ENCODE results near the gene PPM1E.
A peak's percentile ranks its signal among the peaks of the same experiment; 100 is the strongest.

The PPM1E gene

DNA sequence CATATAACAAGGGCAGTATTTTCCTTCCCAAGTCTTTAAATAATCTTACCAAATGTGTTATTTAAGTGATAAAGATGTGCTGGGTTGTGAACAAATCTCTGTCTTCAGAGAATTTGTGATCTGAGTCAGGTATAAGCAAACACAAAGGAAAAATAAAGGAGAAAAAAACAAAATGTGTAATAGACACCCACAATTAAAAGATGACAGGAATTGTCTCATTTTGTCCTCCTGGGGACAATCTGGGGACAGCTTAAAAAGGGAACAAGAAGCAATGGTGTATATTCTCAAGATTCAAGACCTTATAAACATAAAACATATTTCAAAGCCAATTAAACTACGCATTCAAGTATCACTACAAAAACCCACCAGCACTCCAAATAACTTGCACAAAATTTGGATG, 243.8 kb downstream of the PPM1E start:
- TF ChIP-seq, protein P1, sequence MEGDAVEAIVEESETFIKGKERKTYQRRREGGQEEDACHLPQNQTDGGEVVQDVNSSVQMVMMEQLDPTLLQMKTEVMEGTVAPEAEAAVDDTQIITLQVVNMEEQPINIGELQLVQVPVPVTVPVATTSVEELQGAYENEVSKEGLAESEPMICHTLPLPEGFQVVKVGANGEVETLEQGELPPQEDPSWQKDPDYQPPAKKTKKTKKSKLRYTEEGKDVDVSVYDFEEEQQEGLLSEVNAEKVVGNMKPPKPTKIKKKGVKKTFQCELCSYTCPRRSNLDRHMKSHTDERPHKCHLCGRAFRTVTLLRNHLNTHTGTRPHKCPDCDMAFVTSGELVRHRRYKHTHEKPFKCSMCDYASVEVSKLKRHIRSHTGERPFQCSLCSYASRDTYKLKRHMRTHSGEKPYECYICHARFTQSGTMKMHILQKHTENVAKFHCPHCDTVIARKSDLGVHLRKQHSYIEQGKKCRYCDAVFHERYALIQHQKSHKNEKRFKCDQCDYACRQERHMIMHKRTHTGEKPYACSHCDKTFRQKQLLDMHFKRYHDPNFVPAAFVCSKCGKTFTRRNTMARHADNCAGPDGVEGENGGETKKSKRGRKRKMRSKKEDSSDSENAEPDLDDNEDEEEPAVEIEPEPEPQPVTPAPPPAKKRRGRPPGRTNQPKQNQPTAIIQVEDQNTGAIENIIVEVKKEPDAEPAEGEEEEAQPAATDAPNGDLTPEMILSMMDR (IDR thresholded peaks at IDR 0.05; ENCODE audit: low read length, missing control alignments) = no peak
- H3K4me3 ChIP-seq (replicated peaks; ENCODE audit: low read depth, low read length) = no peak overlapping the region
- no peak for DNase-seq (ENCODE audit: low read depth)

DNA sequence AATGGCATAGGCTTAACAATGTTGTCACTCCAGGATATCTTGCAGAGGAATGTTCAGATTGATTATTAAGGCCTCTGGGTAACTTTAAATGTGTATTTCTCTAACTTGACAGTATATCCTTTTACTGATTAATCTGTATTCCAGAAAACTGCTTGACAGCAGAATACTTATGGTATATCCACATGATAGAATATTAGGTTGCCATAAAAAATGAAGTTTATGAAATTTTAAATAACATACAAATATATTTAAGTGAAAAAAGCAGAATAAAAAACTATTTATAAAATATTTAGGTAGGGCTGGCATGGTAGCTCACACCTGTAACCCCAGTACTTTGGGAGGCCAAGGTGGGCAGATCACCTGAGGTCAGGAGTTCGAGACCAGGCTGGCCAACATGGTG, 244.4 kb downstream of the PPM1E start:
- DNase-seq (ENCODE audit: low read depth) = no peak
- no peak overlapping the region for H3K4me3 ChIP-seq (replicated peaks; ENCODE audit: low read depth, low read length)
- TF ChIP-seq, protein P1 (IDR thresholded peaks at IDR 0.05; ENCODE audit: low read length, missing control alignments) = no peak

DNA sequence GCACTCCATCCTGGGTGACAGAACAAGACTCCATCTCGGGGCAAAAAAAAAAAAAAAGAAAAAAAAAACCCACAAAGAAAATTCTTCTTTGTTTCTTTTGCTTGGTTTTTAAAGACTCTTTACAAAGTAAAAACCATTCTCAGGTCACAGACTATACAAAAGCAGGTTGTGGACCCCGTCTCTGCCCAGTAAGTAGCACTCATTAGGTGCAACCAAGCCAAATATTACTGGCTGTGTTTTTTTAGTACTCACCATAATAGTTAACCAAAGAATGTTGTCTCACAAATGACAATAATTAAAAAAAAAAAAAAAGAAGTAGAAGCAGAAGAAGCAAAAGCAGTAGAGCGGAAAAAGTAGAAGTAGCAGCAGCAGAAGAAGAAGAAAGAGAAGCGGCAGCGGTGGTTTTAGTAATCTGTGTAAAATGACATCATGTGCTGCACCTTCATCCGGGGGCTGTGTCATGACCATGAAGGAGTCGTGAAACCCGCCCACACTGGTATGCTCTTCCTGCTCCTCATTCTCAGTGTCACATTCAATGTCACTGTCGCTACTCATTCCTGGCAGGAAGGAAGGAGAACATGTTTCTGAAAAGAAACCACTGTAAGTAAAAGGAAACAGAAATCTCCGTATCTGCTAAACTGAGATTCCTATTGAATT, 245.6 kb downstream of the PPM1E start:
- peak; percentile 64 for DNase-seq (ENCODE audit: low read depth)
- TF ChIP-seq, protein P1 (IDR thresholded peaks at IDR 0.05; ENCODE audit: low read length, missing control alignments) = no peak
- H3K4me3 ChIP-seq (replicated peaks; ENCODE audit: low read depth, low read length) = peak overlapping the region; percentile 40

DNA sequence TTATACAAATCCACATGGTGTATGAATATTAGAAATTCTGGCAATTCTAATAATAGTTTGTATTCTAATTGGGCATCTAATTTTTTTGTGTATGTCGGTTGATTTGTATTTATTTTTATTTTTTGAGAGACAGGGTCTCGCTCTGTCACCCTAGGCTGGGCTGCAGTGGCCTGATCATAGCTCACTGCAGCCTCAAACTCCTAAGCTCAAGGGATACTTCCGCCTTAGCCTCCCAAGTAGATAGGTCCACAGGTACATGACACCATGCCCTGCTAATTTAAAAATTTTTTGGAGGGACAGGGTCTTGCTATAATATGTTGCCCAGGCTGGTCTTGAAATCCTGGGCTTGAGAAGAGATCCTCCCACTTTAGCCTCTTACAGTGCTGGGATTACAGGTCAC, 246.5 kb downstream of the PPM1E start:
- TF ChIP-seq, protein P1 (IDR thresholded peaks at IDR 0.05; ENCODE audit: low read length, missing control alignments) = no peak
- DNase-seq (ENCODE audit: low read depth) = no peak
- no peak overlapping the region for H3K4me3 ChIP-seq (replicated peaks; ENCODE audit: low read depth, low read length)

DNA sequence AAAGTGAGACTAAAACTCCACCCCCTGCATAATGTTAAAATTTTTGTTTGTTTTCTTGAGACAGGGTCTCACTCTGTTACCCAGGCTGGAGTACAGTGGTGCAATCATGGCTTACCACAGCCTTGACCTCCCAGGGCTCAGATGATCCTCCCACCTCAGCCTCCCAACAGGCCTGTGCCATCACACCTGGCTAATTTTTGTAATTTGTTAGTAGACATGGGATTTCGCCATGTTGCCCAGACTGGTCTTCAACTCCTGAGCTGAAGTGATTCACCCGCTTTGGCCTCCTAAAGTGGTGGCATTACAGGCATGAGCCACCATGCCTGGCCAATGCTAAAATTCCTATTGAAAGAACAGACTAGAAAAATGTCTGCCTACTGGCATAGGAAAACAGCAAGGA, 247.2 kb downstream of the PPM1E start:
- H3K4me3 ChIP-seq (replicated peaks; ENCODE audit: low read depth, low read length) = no peak overlapping the region
- DNase-seq (ENCODE audit: low read depth) = no peak
- TF ChIP-seq, protein P1 (IDR thresholded peaks at IDR 0.05; ENCODE audit: low read length, missing control alignments) = no peak

DNA sequence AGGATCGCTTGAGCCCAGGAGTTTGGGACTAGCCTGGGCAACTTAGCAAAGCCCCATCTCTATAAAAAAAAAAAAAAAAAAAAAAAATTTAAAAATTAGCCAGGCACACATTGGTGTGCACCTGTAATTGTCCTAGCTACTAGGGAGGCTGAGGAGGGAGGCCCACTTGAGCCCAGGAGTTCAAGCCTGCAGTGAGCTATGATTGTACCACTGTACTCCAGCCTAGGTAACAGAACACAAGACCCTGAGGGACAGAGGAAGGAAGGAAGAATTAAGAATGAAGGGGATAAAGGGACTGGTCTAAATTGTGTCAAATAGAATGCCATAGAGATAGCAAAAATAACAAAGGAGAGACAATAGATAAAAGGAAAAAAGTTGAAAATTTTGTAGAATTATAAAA, 248.2 kb downstream of the PPM1E start:
- no peak for DNase-seq (ENCODE audit: low read depth)
- H3K4me3 ChIP-seq (replicated peaks; ENCODE audit: low read depth, low read length) = no peak overlapping the region
- TF ChIP-seq, protein P1 (IDR thresholded peaks at IDR 0.05; ENCODE audit: low read length, missing control alignments) = no peak
